ENCODE results near the gene SOS2. TPM values are rescaled to one million over a fixed set of nuclear protein-coding genes. Genes with fewer than 3 reads are reported as not detected.
"Not testable (repeated sequence)": the region's sequence is repeated elsewhere in the genome, so short reads cannot be mapped to it uniquely, and the experiment has no call there.

Gene SOS2
- total RNA-seq, 4 donors from 2014 or later = 13.8 to 29.6 (median 18.6) TPM

- peaks cover 0 to 4% (median 0%) of the 10 kb centered on the region in 3 donors for H3K36me3 ChIP-seq
- intact Hi-C loops (cut with DNase I) = no loop called here
- 74 to 81% methylated on average over 9 to 15 of the region's 17 CpGs for WGBS, 2 donors
- no peak for DNase-seq
- H3K27ac ChIP-seq = peak overlapping the region in 3 of 4 donors; percentile 79 to 83 (median 82)
- H3K27me3 ChIP-seq = no peaks in the 10 kb centered on the region
- peaks cover 0 to 34% (median 15%) of the 10 kb centered on the region in 3 donors for H3K4me1 ChIP-seq
- no peaks in the 10 kb centered on the region for H3K9me3 ChIP-seq
- TF ChIP-seq POLR2A (IDR thresholded peaks at IDR 0.05) = no peak
- TF ChIP-seq, protein P1, sequence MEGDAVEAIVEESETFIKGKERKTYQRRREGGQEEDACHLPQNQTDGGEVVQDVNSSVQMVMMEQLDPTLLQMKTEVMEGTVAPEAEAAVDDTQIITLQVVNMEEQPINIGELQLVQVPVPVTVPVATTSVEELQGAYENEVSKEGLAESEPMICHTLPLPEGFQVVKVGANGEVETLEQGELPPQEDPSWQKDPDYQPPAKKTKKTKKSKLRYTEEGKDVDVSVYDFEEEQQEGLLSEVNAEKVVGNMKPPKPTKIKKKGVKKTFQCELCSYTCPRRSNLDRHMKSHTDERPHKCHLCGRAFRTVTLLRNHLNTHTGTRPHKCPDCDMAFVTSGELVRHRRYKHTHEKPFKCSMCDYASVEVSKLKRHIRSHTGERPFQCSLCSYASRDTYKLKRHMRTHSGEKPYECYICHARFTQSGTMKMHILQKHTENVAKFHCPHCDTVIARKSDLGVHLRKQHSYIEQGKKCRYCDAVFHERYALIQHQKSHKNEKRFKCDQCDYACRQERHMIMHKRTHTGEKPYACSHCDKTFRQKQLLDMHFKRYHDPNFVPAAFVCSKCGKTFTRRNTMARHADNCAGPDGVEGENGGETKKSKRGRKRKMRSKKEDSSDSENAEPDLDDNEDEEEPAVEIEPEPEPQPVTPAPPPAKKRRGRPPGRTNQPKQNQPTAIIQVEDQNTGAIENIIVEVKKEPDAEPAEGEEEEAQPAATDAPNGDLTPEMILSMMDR (IDR thresholded peaks at IDR 0.05) = no peak
- no peak overlapping the region for H3K4me3 ChIP-seq
Measured at GRCh38 chr14:50083467-50084337, 147.7 kb downstream of the SOS2 start.

GRCh38 chr14:50082784-50083466 is 148.5 kb downstream of the SOS2 start:
- H3K4me3 ChIP-seq = no peak overlapping the region
- no peak for DNase-seq
- no peaks in the 10 kb centered on the region for H3K27me3 ChIP-seq
- H3K4me1 ChIP-seq = peaks cover 0 to 34% (median 15%) of the 10 kb centered on the region in 3 donors
- peak overlapping the region; percentile 71 to 83 (median 80) for H3K27ac ChIP-seq
- no peaks in the 10 kb centered on the region for H3K36me3 ChIP-seq
- WGBS, 2 donors = 59 to 71% methylated on average over 10 of the region's 10 CpGs
- TF ChIP-seq, protein P1 (IDR thresholded peaks at IDR 0.05) = no peak
- TF ChIP-seq POLR2A (IDR thresholded peaks at IDR 0.05) = peak in 1 of 4 donors; percentile 58
- intact Hi-C loops (cut with DNase I) = no loop called here
- no peaks in the 10 kb centered on the region for H3K9me3 ChIP-seq

GRCh38 chr14:50082308-50082742 is 149.1 kb downstream of the SOS2 start:
- H3K9me3 ChIP-seq = no peaks in the 10 kb centered on the region

GRCh38 chr14:50079103-50079502 is 152.3 kb downstream of the SOS2 start:
- H3K27ac ChIP-seq; intact Hi-C loops (cut with DNase I); H3K36me3 ChIP-seq; H3K4me3 ChIP-seq; DNase-seq; H3K27me3 ChIP-seq; H3K9me3 ChIP-seq: not testable (repeated sequence)
- WGBS, 2 donors = 95 to 100% methylated on average over 1 of the region's 1 CpG
- peaks cover 0 to 34% (median 15%) of the 10 kb centered on the region in 3 donors for H3K4me1 ChIP-seq

More at GRCh38 chr14:50082308-50082742, 149.1 kb downstream of the SOS2 start:
- TF ChIP-seq, protein P1 (IDR thresholded peaks at IDR 0.05) = no peak
- no peak for TF ChIP-seq POLR2A (IDR thresholded peaks at IDR 0.05)
- intact Hi-C loops (cut with DNase I) = no loop called here
- H3K4me1 ChIP-seq = peaks cover 0 to 34% (median 15%) of the 10 kb centered on the region in 3 donors
- H3K27me3 ChIP-seq = no peaks in the 10 kb centered on the region
- no peaks in the 10 kb centered on the region for H3K36me3 ChIP-seq
- no peak overlapping the region for H3K4me3 ChIP-seq
- 31% methylated on average over 8 of the region's 8 CpGs for WGBS, 2 donors
- no peak for DNase-seq
- H3K27ac ChIP-seq = peak overlapping the region; percentile 71 to 83 (median 80)

- H3K36me3 ChIP-seq; intact Hi-C loops (cut with DNase I); H3K27ac ChIP-seq; H3K4me3 ChIP-seq; H3K4me1 ChIP-seq; H3K9me3 ChIP-seq; DNase-seq; H3K27me3 ChIP-seq: not testable (repeated sequence)
- 95 to 98% methylated on average over 12 to 18 of the region's 32 CpGs for WGBS, 2 donors
Measured at GRCh38 chr14:50073663-50074062, 157.7 kb downstream of the SOS2 start.

GRCh38 chr14:50072395-50072794 is 159.0 kb downstream of the SOS2 start:
- no peak overlapping the region for H3K4me3 ChIP-seq
- intact Hi-C loops (cut with DNase I) = no loop called here
- no peaks in the 10 kb centered on the region for H3K9me3 ChIP-seq
- H3K27ac ChIP-seq = no peak overlapping the region
- no peak for DNase-seq
- 67 to 100% methylated on average over 1 of the region's 1 CpG for WGBS, 2 donors
- no peaks in the 10 kb centered on the region for H3K27me3 ChIP-seq
- TF ChIP-seq POLR2A (IDR thresholded peaks at IDR 0.05) = no peak
- TF ChIP-seq, protein P1 (IDR thresholded peaks at IDR 0.05) = no peak
- H3K36me3 ChIP-seq = no peaks in the 10 kb centered on the region
- H3K4me1 ChIP-seq = peaks cover 0 to 13% (median 2%) of the 10 kb centered on the region in 3 donors
